ENCODE measurements around the gene OSBPL6.
"Not testable (repeated sequence)": the region's sequence is repeated elsewhere in the genome, so short reads cannot be mapped to it uniquely, and the experiment has no call there.

Gene OSBPL6

GRCh38 chr2:178401994-178402437, 207.7 kb downstream of the OSBPL6 start:
- DNase-seq (ENCODE audit: low read depth): no peak

GRCh38 chr2:178403671-178404306, 209.5 kb downstream of the OSBPL6 start:
- no peak for DNase-seq (ENCODE audit: low read depth)

- DNase-seq (ENCODE audit: low read depth): peak; percentile 71
Measured at GRCh38 chr2:178404368-178404767, 210.1 kb downstream of the OSBPL6 start.

GRCh38 chr2:178409261-178409660, 214.9 kb downstream of the OSBPL6 start:
- no peak for DNase-seq (ENCODE audit: low read depth)

- no peak for DNase-seq (ENCODE audit: low read depth)
Measured at GRCh38 chr2:178412047-178412446, 217.7 kb downstream of the OSBPL6 start.

- not testable (repeated sequence) for DNase-seq (ENCODE audit: low read depth)
Measured at GRCh38 chr2:178412453-178412852, 218.1 kb downstream of the OSBPL6 start.

- peak; percentile 44 for DNase-seq (ENCODE audit: low read depth)
Measured at GRCh38 chr2:178413472-178414265, 219.4 kb downstream of the OSBPL6 start.

GRCh38 chr2:178414266-178415247, 220.2 kb downstream of the OSBPL6 start:
- DNase-seq (ENCODE audit: low read depth): peak; percentile 90

GRCh38 chr2:178415979-178416378, 221.7 kb downstream of the OSBPL6 start:
- DNase-seq (ENCODE audit: low read depth): no peak

- DNase-seq (ENCODE audit: low read depth): no peak
Measured at GRCh38 chr2:178417916-178418315, 223.6 kb downstream of the OSBPL6 start.

GRCh38 chr2:178418426-178418825, 224.1 kb downstream of the OSBPL6 start:
- DNase-seq (ENCODE audit: low read depth): no peak

GRCh38 chr2:178419123-178419522, 224.8 kb downstream of the OSBPL6 start:
- DNase-seq (ENCODE audit: low read depth): no peak

- no peak for DNase-seq (ENCODE audit: low read depth)
Measured at GRCh38 chr2:178420463-178420999, 226.2 kb downstream of the OSBPL6 start.

- no peak for DNase-seq (ENCODE audit: low read depth)
Measured at GRCh38 chr2:178422097-178422496, 227.8 kb downstream of the OSBPL6 start.

- not testable (repeated sequence) for DNase-seq (ENCODE audit: low read depth)
Measured at GRCh38 chr2:178423746-178424145, 229.4 kb downstream of the OSBPL6 start.

- DNase-seq (ENCODE audit: low read depth): no peak
Measured at GRCh38 chr2:178425255-178425827, 231.0 kb downstream of the OSBPL6 start.

- DNase-seq (ENCODE audit: low read depth): no peak
Measured at GRCh38 chr2:178426388-178426787, 232.1 kb downstream of the OSBPL6 start.

GRCh38 chr2:178427458-178427857, 233.1 kb downstream of the OSBPL6 start:
- no peak for DNase-seq (ENCODE audit: low read depth)

GRCh38 chr2:178428396-178428806, 234.1 kb downstream of the OSBPL6 start:
- no peak for DNase-seq (ENCODE audit: low read depth)

GRCh38 chr2:178429336-178429735, 235.0 kb downstream of the OSBPL6 start:
- no peak for DNase-seq (ENCODE audit: low read depth)

GRCh38 chr2:178436662-178437061, 242.3 kb downstream of the OSBPL6 start:
- DNase-seq (ENCODE audit: low read depth): no peak

GRCh38 chr2:178441426-178441825, 247.1 kb downstream of the OSBPL6 start:
- DNase-seq (ENCODE audit: low read depth): no peak
